Stimulated activated CD4-positive, alpha-beta T cell treated with anti-CD3 and anti-CD28 coated beads, TNF-alpha, amount 100 ng/mL, for 24 hours (primary cell): Measurements from ENCODE around the gene METTL6.
"Not testable (repeated sequence)": the region's sequence is repeated elsewhere in the genome, so short reads cannot be mapped to it uniquely, and the experiment has no call there.

Experiments used
- DNase-seq, 3 experiments: peaks; one replicate each; pipeline ENCODE4 v3.0.0-alpha.2; 2020; ENCODE audit warnings: low read depth in 3 of 3

METTL6 gene

GRCh38 chr3:15403495-15403894 lies 23.8 kb downstream of the METTL6 start:
- no peak for DNase-seq

GRCh38 chr3:15401936-15402335 lies 25.4 kb downstream of the METTL6 start:
- no peak for DNase-seq

GRCh38 chr3:15399970-15400369 lies 27.4 kb downstream of the METTL6 start:
- no peak for DNase-seq

- DNase-seq = not testable (repeated sequence)
Measured at GRCh38 chr3:15398731-15399133, 28.6 kb downstream of the METTL6 start.

GRCh38 chr3:15393252-15393651 lies 34.1 kb downstream of the METTL6 start:
- not testable (repeated sequence) for DNase-seq

GRCh38 chr3:15391007-15391406 lies 36.3 kb downstream of the METTL6 start:
- DNase-seq = no peak

GRCh38 chr3:15390460-15390859 lies 36.9 kb downstream of the METTL6 start:
- no peak for DNase-seq

- not testable (repeated sequence) for DNase-seq
Measured at GRCh38 chr3:15388335-15388734, 39.0 kb downstream of the METTL6 start.

GRCh38 chr3:15387735-15388134 lies 39.6 kb downstream of the METTL6 start:
- no peak for DNase-seq

- no peak for DNase-seq
Measured at GRCh38 chr3:15387171-15387581, 40.2 kb downstream of the METTL6 start.

- DNase-seq = not testable (repeated sequence)
Measured at GRCh38 chr3:15386654-15386955, 40.7 kb downstream of the METTL6 start.

GRCh38 chr3:15385901-15386653 lies 41.3 kb downstream of the METTL6 start:
- DNase-seq = no peak

GRCh38 chr3:15385238-15385695 lies 42.1 kb downstream of the METTL6 start:
- DNase-seq = not testable (repeated sequence)

- DNase-seq = no peak
Measured at GRCh38 chr3:15384510-15385237, 42.7 kb downstream of the METTL6 start.

- DNase-seq = no peak
Measured at GRCh38 chr3:15382405-15382923, 44.9 kb downstream of the METTL6 start.

- no peak for DNase-seq
Measured at GRCh38 chr3:15380980-15381890, 46.1 kb downstream of the METTL6 start.

GRCh38 chr3:15377961-15378791 lies 49.2 kb downstream of the METTL6 start:
- DNase-seq = peak; percentile 87 to 93 (median 91)

- no peak for DNase-seq
Measured at GRCh38 chr3:15375461-15376000, 51.8 kb downstream of the METTL6 start.

GRCh38 chr3:15372918-15373317 lies 54.4 kb downstream of the METTL6 start:
- DNase-seq = no peak

GRCh38 chr3:15368561-15369135 lies 58.7 kb downstream of the METTL6 start:
- no peak for DNase-seq
